Sciatic nerve (tissue), 2 donors: ENCODE results near the gene RPS3. TPM values are rescaled to one million over a fixed set of nuclear protein-coding genes. Genes with fewer than 3 reads are reported as not detected.

Experiments used
- ATAC-seq: fragments of 200-7000 bp; cut with Tn5 transposase; one replicate; pipeline ENCODE4 v1.9.1; 2020; ENCODE audit warnings: mild to moderate bottlenecking, moderate library complexity
- DNase-seq: peaks from one replicate; pipeline ENCODE4 v3.0.0-alpha.2; 2020; ENCODE audit warnings: low spot score
- intact Hi-C: fragments of 100-400 bp; cut with DNase I; formaldehyde crosslinking; loops from one replicate; pipeline ENCODE4 v1.14.2; 2022
- total RNA-seq: library from RNA; stranded (reverse); fragmentation: NEBNext Ultra II Directional; extraction: Animal tissue kit (Norgen Biotek cat#: 25700); gene quantifications from one replicate; pipeline ENCODE4 v1.2.1, GENCODE V29; 2021
- donor health status: DM: no; HTN: no; CAD: no.
- donor health status: DM: no; HTN: no; CAD: no.

RPS3 gene
- total RNA-seq, 1 donor from 2014 or later = 1,413 TPM

- no peak for ATAC-seq
- no peak for DNase-seq
- intact Hi-C loops = no loop called here
Measured at GRCh38 chr11:75429902-75430713, 30.8 kb downstream of the RPS3 start.

GRCh38 chr11:75430714-75431532, 31.6 kb downstream of the RPS3 start:
- ATAC-seq = no peak
- intact Hi-C loops = no loop called here
- no peak for DNase-seq

DNA sequence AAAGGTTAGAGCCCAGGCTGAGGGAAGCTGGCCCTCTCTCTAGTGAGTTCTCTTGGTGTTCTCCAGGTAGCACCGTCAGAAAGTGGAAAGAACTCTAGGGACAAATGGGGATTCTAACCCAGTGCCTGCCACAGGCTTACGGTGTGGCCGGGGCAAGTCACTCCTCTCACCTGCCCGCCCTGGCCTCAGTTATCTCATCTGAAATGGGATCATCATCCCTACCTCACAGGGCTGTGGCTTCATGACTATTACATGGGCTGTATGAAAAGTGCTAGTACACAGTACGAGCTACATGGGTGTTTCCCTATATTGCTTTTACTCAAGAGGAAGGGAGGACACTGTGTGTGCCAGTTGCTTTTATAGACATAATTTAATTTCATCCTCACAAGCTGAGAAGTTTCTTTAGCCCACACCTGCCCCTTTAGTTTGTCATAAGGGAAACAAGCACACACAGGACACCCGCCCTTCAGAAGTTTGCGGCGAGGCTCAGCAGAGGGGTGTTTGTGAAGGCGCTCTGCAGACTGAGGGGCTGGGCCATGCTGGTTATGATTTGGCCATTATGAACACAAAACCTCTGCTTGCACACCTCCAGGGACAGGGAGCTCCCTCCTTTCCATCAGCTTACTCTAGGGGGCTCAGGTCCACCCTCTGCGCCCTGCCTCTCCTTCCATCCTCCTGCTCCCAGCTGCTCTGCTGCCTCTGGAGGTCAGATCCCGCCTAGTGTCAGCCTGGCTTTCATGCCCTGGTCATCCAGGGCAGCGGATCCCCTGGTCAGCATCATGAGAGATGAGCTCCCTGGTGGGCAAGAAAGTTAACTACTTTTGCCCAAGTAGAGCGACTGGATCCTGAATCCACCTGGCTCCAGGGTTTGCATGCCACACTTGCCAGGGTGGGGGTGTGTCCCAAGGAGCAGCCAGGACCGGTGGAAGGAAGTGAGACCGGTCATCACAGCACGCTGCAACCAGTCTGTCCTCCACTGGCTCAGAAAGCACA, 32.5 kb downstream of the RPS3 start:
- intact Hi-C loops = no loop called here
- no peak for ATAC-seq
- no peak for DNase-seq

- intact Hi-C loops = no loop called here
- ATAC-seq (no peak), DNase-seq (no peak)
Measured at GRCh38 chr11:75432911-75433321, 33.6 kb downstream of the RPS3 start, which contains the start of gene KLHL35. KLHL35 (minus strand) TSS chr11:75433203; CDS start chr11:75430629, 2,574 bp downstream.

DNA sequence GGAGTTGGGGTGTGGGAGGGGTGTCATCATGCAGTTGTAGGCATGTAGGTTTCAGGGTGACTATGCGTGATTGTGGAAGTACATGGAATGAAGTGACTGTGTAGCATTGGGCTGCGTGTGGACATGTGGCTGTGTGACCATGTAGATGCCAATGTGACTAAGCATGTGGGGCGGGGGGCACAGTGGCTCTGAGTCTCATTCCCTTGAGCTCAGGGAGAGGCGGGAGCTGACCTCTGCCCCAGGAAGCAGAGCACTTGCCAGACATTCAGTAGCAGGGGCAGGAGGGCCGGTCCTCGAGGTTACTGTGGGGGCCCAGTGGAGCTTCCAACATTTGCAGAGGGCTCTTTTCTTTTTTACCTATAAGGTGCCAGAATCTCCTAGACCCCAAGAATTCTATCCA, 34.1 kb downstream of the RPS3 start:
- intact Hi-C loops = no loop called here
- no peak for DNase-seq
- ATAC-seq = no peak

- intact Hi-C loops = no loop called here
- ATAC-seq (no peak), DNase-seq (no peak)
Measured at GRCh38 chr11:75434051-75434450, 34.7 kb downstream of the RPS3 start.

- ATAC-seq (no peak), DNase-seq (no peak)
- intact Hi-C loops = no loop called here
Measured at GRCh38 chr11:75434886-75435570, 35.7 kb downstream of the RPS3 start.

DNA sequence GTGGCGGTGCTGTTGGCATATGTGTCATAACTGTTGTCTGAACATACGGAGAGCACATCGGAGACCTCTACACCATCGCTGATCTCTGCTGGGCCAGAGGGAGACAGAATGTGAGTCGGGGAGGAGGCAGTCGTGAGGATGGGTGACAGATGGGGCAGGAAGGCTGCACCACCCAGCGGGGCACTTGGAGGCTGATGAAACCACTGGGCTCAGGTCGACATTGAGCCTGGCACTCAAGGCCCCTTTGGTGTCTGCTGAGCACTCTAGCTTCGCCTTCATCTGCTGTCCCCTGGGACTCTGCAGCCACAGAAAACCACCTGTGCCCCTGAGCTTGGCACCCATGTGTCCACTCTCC, 36.2 kb downstream of the RPS3 start:
- DNase-seq (no peak), ATAC-seq (no peak)
- intact Hi-C loops = no loop called here

GRCh38 chr11:75436806-75437205, 37.5 kb downstream of the RPS3 start:
- ATAC-seq = no peak
- intact Hi-C loops = no loop called here
- DNase-seq = no peak

GRCh38 chr11:75437966-75438659, 38.8 kb downstream of the RPS3 start:
- intact Hi-C loops = no loop called here
- DNase-seq (no peak), ATAC-seq (no peak)

- no peak for ATAC-seq
- intact Hi-C loops = no loop called here
- DNase-seq = no peak
Measured at GRCh38 chr11:75439026-75439425, 39.7 kb downstream of the RPS3 start.

DNA sequence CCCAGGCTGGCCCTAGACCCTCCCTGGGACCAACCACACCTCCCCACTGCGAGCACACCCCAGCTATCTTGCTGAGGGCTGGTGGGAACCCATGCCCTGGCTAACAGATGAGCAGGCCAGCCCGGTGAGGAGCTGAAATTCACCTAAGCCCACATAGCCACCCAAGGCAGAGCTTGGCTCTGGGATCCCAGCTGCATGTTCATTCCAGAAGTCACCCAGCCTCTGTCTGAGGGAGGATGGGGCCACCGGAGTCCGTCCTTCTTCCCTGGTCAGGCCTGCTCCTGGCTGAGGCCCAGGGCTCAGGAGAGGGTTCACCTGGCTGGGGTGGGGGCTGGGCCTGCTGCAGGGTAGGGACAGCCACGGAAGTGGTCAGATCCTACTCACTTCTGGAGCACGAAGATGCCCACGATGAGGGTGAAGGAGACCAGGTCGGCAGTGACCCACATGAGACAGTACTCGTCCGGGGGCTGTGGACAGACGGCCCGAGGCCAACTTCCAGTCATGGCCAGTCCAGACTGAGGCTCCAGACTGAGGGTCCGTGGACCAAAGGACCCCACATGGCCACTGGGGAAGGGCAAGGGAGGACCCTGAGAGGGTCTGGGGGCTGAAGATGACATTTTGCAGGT, 40.3 kb downstream of the RPS3 start:
- intact Hi-C loops = no loop called here
- DNase-seq = no peak
- ATAC-seq = no peak

- no peak for ATAC-seq
- intact Hi-C loops = no loop called here
- DNase-seq = no peak
Measured at GRCh38 chr11:75440960-75441803, 41.9 kb downstream of the RPS3 start.

DNA sequence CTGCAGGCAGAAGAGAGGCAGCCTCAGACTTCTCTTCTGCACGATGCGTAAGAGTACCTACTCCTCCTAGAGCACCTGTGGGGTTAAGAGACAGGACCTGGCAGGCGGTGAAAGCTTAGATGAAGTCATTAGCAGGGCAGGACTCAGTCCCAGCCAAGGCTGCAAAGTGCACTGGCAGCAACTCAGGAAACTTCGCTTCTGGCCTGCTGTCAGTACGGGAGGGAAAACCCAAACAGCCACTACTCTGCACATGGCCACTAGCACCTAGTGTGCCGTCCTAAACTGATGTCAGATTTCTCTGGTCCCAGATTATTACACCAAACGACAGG, 42.5 kb downstream of the RPS3 start:
- ATAC-seq (no peak), DNase-seq (no peak)
- intact Hi-C loops = no loop called here

DNA sequence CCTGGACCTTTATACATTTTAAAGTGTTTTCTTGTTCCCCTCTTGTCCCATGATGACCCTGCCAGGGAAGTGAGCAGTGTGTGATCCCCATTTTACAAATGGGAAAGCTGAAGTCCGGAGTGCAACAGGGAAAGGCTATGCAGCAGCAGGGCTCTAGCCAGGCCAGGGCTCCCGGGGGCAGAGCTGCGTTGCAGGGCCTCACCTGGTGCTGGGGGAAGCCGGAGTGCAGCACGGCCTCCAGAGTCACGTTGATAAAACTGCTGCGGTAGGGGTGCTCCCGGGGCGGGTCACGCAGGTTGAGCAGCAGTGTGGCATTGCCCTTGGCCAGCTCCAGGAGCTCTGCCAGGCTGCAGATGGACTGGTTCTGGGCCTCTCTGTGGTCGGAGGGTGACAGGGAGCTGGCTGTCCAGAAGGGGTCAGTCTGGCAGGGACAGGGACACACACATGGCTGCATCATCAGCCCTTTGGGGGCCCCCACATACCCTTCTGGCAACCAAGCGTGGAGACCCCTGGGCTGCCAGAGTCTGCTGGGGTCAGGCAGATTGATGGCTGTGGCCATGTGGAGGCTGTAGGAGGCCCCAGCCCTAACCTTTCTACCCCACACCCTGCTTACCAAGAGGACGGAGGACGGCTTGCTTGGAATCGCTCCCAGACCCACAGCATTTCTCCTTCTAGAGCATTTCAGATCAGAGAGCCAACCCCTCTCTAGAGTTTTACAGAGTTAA, 43.0 kb downstream of the RPS3 start:
- intact Hi-C loops = no loop called here
- ATAC-seq = no peak

DNA sequence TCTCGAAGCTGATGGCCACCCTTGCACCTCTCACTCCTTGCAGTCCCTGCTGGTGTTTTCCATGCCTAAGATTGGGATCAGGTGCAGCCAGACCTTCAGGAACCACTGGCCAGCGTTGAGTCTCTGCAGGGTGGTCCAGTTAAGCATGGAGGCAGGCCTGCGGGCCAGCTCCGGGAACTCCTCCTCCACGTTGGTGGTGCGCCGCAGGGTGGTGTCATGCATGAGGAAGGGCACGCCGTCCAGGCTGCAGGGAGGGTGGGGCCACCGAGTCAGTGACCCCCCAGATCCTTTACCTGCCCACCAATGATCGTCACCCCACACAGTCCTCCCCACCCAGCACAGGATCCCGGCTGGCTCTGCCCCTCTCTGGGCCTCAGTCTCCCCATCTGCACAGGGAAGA, 43.7 kb downstream of the RPS3 start:
- intact Hi-C loops = no loop called here
- DNase-seq (no peak), ATAC-seq (no peak)

More for the DNA sequence above, 43.0 kb downstream of the RPS3 start:
- no peak for DNase-seq
